Smooth muscle cell of trachea (primary cell): Measurements from ENCODE around the gene KLF12. TPM values are rescaled to one million over a fixed set of nuclear protein-coding genes. Genes with fewer than 3 reads are reported as not detected.

Experiments
- total RNA-seq: library from RNA; depleted of rRNA; stranded (reverse); fragments of >200 nt; gene quantifications from 2 replicates; pipeline ENCODE4 v1.2.1, GENCODE V29; 2014

KLF12 gene
- total RNA-seq, result 11.6 and 14.4 TPM in 2 replicates

DNA sequence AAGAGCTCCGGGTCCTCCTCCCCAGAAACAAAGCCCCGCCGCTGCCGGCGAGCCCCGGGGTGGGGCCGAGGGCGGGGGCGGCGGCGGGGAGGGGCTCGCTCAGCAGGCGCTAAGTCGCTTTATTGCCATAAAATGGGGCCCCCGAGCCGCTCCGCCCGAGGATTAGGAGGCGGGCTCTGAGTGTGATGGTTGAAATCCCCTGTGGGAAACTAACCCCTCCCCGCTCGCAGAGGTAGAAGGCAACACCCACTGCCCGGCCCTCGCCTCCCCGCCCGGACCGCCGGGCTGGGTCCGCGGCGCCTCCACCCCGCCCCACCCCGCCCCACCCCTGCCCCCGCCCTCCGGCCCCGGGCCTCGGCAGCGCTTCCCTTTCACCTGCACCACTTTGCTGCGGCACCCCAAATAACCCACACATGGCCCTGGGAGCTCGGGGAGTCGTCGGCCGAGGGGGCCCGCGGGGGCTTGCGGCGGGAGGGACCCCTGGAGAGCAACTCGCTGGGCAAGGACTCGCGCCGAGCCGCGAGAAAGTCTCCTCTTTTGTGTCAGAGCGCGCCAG is at the start of gene KLF12:
TSS of gene KLF12 (minus strand) at position 184 of the 556 bp plus-strand sequence.

